Measurements from ENCODE around the gene PTPRA. TPM values are rescaled to one million over a fixed set of nuclear protein-coding genes. Genes with fewer than 3 reads are reported as not detected.

PTPRA gene
- total RNA-seq, 1 experiment from 2014 or later, result 57.0 TPM

GRCh38 chr20:3084283-3084985 is 211.2 kb downstream of the PTPRA start, which contains the start of gene AVP:
Gene AVP (minus strand): TSS chr20:3084724. CDS start chr20:3084674, 50 bp downstream.
- TF ChIP-seq CTCF (IDR thresholded peaks at IDR 0.05; ENCODE audit: insufficient read depth in 1 of 2, low read depth in 1 of 2, low read length in 1 of 2, severe bottlenecking in 1 of 2, unreplicated experiment in 1 of 2), result no peak
- ChIA-PET POLR2A (no interaction called here), CTCF (no interaction called here)
- H3K27ac Mint-ChIP-seq (ENCODE audit: unreplicated experiment), result no peak within 1 kb of the TSS
- H3K4me1 Mint-ChIP-seq (ENCODE audit: low read depth, unreplicated experiment), result no peaks in the 10 kb centered on the region
- H3K4me3 Mint-ChIP-seq (ENCODE audit: unreplicated experiment), result peak within 1 kb of the TSS; percentile 51
- no peaks in the 10 kb centered on the region for H3K36me3 Mint-ChIP-seq (ENCODE audit: insufficient read depth, unreplicated experiment)
- H3K9me3 Mint-ChIP-seq (ENCODE audit: unreplicated experiment), result no peaks in the 10 kb centered on the region
- BruUV-seq (replicated peaks), result no TSS peak
- intact Hi-C loops (cut with micrococcal nuclease; ENCODE audit: unreplicated experiment), result no loop called here
- peaks cover 5% of the 10 kb centered on the region for H3K27me3 Mint-ChIP-seq (ENCODE audit: insufficient read depth, unreplicated experiment)
- H3K27me3 ChIP-seq (replicated peaks; ENCODE audit: control insufficient read depth, insufficient read depth, low read length), result no peaks in the 10 kb centered on the region; the same call in 1 of the 2 replicates
- no peak within 1 kb of the TSS for H3K4me3 ChIP-seq (ENCODE audit: low read depth, low read length)
- DNase-seq, result no peak
- no peaks in the 10 kb centered on the region for H3K36me3 ChIP-seq (ENCODE audit: control insufficient read depth, insufficient read depth, low read length)
- H3K4me1 ChIP-seq, result 0 out of 2 replicates have a peak, but pooled peaks cover 4% of the 10 kb centered on the region
- H3K9me3 ChIP-seq, result no peaks in the 10 kb centered on the region

GRCh38 chr20:3084986-3085360 is 211.7 kb downstream of the PTPRA start:
- Mint-ChIP-seq H3K9me3 (ENCODE audit: unreplicated experiment) (no peaks in the 10 kb centered on the region), H3K36me3 (ENCODE audit: insufficient read depth, unreplicated experiment) (no peaks in the 10 kb centered on the region), H3K4me1 (ENCODE audit: low read depth, unreplicated experiment) (no peaks in the 10 kb centered on the region), H3K4me3 (ENCODE audit: unreplicated experiment) (no peak overlapping the region), H3K27ac (ENCODE audit: unreplicated experiment) (no peak overlapping the region), H3K27me3 (ENCODE audit: insufficient read depth, unreplicated experiment) (peaks cover 5% of the 10 kb centered on the region)
- no peaks in the 10 kb centered on the region for H3K36me3 ChIP-seq (ENCODE audit: control insufficient read depth, insufficient read depth, low read length)
- 0 out of 2 replicates have a peak, but pooled peaks cover 4% of the 10 kb centered on the region for H3K4me1 ChIP-seq
- H3K27me3 ChIP-seq (replicated peaks; ENCODE audit: control insufficient read depth, insufficient read depth, low read length), result no peaks in the 10 kb centered on the region; the same call in 1 of the 2 replicates
- no peak overlapping the region for H3K4me3 ChIP-seq (ENCODE audit: low read depth, low read length)
- intact Hi-C loops (cut with micrococcal nuclease; ENCODE audit: unreplicated experiment), result no loop called here
- H3K9me3 ChIP-seq, result no peaks in the 10 kb centered on the region
- CTCF ChIA-PET, result no interaction called here
- DNase-seq, result no peak
- BruUV-seq (replicated peaks), result no TSS peak
- no peak for TF ChIP-seq CTCF (IDR thresholded peaks at IDR 0.05; ENCODE audit: insufficient read depth in 1 of 2, low read depth in 1 of 2, low read length in 1 of 2, severe bottlenecking in 1 of 2, unreplicated experiment in 1 of 2)
- POLR2A ChIA-PET, result no interaction called here

GRCh38 chr20:3085571-3086072 is 212.3 kb downstream of the PTPRA start:
- TF ChIP-seq CTCF (IDR thresholded peaks at IDR 0.05; ENCODE audit: insufficient read depth in 1 of 2, low read depth in 1 of 2, low read length in 1 of 2, severe bottlenecking in 1 of 2, unreplicated experiment in 1 of 2), result no peak
- Histone ChIP-seq H3K9me3 (no peaks in the 10 kb centered on the region), H3K36me3 (ENCODE audit: control insufficient read depth, insufficient read depth, low read length) (no peaks in the 10 kb centered on the region), H3K27me3 (replicated peaks; ENCODE audit: control insufficient read depth, insufficient read depth, low read length) (no peaks in the 10 kb centered on the region; the same call in 1 of the 2 replicates), H3K4me3 (ENCODE audit: low read depth, low read length) (no peak overlapping the region), H3K4me1 (0 out of 2 replicates have a peak, but pooled peaks cover 4% of the 10 kb centered on the region)
- CTCF ChIA-PET, result no interaction called here
- POLR2A ChIA-PET, result no interaction called here
- no peak for DNase-seq
- BruUV-seq (replicated peaks), result no TSS peak
- no peak overlapping the region for H3K4me3 Mint-ChIP-seq (ENCODE audit: unreplicated experiment)
- intact Hi-C loops (cut with micrococcal nuclease; ENCODE audit: unreplicated experiment), result no loop called here
- no peak overlapping the region for H3K27ac Mint-ChIP-seq (ENCODE audit: unreplicated experiment)
- no peaks in the 10 kb centered on the region for H3K4me1 Mint-ChIP-seq (ENCODE audit: low read depth, unreplicated experiment)
- H3K9me3 Mint-ChIP-seq (ENCODE audit: unreplicated experiment), result no peaks in the 10 kb centered on the region
- H3K36me3 Mint-ChIP-seq (ENCODE audit: insufficient read depth, unreplicated experiment), result no peaks in the 10 kb centered on the region
- H3K27me3 Mint-ChIP-seq (ENCODE audit: insufficient read depth, unreplicated experiment), result peaks cover 5% of the 10 kb centered on the region
